Bladder microvascular endothelial cell (primary cell): Measurements from ENCODE around the gene MN1. TPM values are rescaled to one million over a fixed set of nuclear protein-coding genes. Genes with fewer than 3 reads are reported as not detected.

Source experiments
- total RNA-seq: library from RNA; depleted of rRNA; stranded (reverse); fragments of >200 nt; gene quantifications from 2 replicates; pipeline ENCODE4 v1.2.3, GENCODE V29; 2014

Gene MN1
- total RNA-seq, result 0.32 and 0.38 TPM in 2 replicates

GRCh38 chr22:27801616-27802345 is at the start of gene MN1:
TSS of gene MN1 (minus strand) at chr22:27801756. CDS start at chr22:27800543, 1,213 bp downstream.

Other genes starting within 250 kb of the MN1 start
- gene PITPNB, start 117.5 kb upstream of the MN1 start, total RNA-seq, result 19.8 and 59.0 TPM in 2 replicates